Osteoblast (primary cell): Measurements from ENCODE around the gene CAMKMT. TPM values are rescaled to one million over a fixed set of nuclear protein-coding genes. Genes with fewer than 3 reads are reported as not detected.

Source experiments
- DNase-seq: peaks from one replicate; pipeline ENCODE4 v3.0.0; 2011; ENCODE audit warnings: low spot score, mixed read lengths; ENCODE audit not compliant: insufficient read length; ENCODE audit errors: missing footprints
- H2AFZ ChIP-seq: 2 replicates; pipeline ENCODE4 v1.6.0; 2011; ENCODE audit warnings: mild to moderate bottlenecking, low read length
- H3K27ac ChIP-seq: 2 replicates; pipeline ENCODE4 v1.5.1; 2011; ENCODE audit warnings: mild to moderate bottlenecking, low read depth, low read length, moderate library complexity
- H3K27me3 ChIP-seq: 2 replicates; pipeline ENCODE4 v1.6.0; 2012; ENCODE audit warnings: mild to moderate bottlenecking, control low read depth, inconsistent platforms, low read length, moderate library complexity; ENCODE audit not compliant: insufficient read depth
- H3K36me3 ChIP-seq: 2 replicates; pipeline ENCODE4 v1.5.1; 2011; ENCODE audit warnings: mild to moderate bottlenecking, low read length, control low read depth, moderate library complexity; ENCODE audit not compliant: insufficient read depth
- H3K4me1 ChIP-seq: 2 replicates; pipeline ENCODE4 v1.5.1; 2011; ENCODE audit warnings: mild to moderate bottlenecking, low read length, control low read depth, moderate library complexity; ENCODE audit not compliant: insufficient read depth
- H3K4me2 ChIP-seq: 2 replicates; pipeline ENCODE4 v1.6.0; 2011; ENCODE audit warnings: mild to moderate bottlenecking, low read length; ENCODE audit not compliant: insufficient read depth
- H3K4me3 ChIP-seq: fragments of 200-600 bp; sonication (generic); 3 replicates; pipeline ENCODE4 v1.5.1; 2012; ENCODE audit warnings: mild to moderate bottlenecking, low read length, inconsistent platforms; ENCODE audit not compliant: insufficient read depth
- H3K79me2 ChIP-seq: 2 replicates; pipeline ENCODE4 v1.6.0; 2012; ENCODE audit warnings: mild to moderate bottlenecking, low read length, control low read depth, inconsistent platforms; ENCODE audit not compliant: insufficient read depth
- H3K9me3 ChIP-seq: 2 replicates; pipeline ENCODE4 v1.5.1; 2011; ENCODE audit warnings: low read depth, low read length, control low read depth
- H4K20me1 ChIP-seq: 2 replicates; pipeline ENCODE4 v1.6.0; 2012; ENCODE audit warnings: mild to moderate bottlenecking, low read length, control low read depth; ENCODE audit not compliant: insufficient read depth
- total RNA-seq: library from RNA; depleted of rRNA; stranded (reverse); fragments of >200 nt; gene quantifications from 2 replicates; pipeline ENCODE4 v1.2.3, GENCODE V29; 2012
- TF ChIP-seq, protein P1 (sequence below): IDR thresholded peaks from 2 replicates; pipeline ENCODE4 v1.5.1; 2011; ENCODE audit warnings: mild to moderate bottlenecking, low read depth, low read length, moderate library complexity; ENCODE audit errors: extremely low read depth

The CAMKMT gene
- total RNA-seq, 1 donor, result 7.2 TPM

DNA sequence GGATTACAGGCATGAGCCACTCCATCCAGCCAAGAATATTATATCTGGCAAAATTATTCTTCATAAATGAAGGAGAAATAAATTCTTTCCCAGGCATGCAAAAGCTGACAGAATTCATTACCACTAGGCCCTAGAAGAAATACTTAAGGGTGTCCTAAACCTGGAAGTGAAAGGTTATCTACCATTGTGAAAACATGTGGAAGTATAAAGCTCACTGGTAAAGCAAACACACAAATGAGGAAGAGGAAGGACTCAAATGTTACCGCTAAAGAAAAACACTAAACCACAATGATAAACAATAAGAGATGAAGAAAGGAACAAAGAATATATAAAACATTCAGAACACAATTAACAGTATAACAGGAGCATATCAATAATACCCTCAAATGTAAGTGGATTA lies 171.8 kb downstream of the CAMKMT start:
- Histone ChIP-seq H2AFZ (no peak overlapping the region), H3K4me3 (no peak overlapping the region), H3K36me3 (no peaks in the 10 kb centered on the region), H3K9me3 (no peaks in the 10 kb centered on the region), H4K20me1 (no peaks in the 10 kb centered on the region), H3K4me1 (peaks cover 11% of the 10 kb centered on the region), H3K79me2 (no peaks in the 10 kb centered on the region), H3K27me3 (no peaks in the 10 kb centered on the region), H3K4me2 (no peak overlapping the region), H3K27ac (no peak overlapping the region)
- TF ChIP-seq, protein P1, sequence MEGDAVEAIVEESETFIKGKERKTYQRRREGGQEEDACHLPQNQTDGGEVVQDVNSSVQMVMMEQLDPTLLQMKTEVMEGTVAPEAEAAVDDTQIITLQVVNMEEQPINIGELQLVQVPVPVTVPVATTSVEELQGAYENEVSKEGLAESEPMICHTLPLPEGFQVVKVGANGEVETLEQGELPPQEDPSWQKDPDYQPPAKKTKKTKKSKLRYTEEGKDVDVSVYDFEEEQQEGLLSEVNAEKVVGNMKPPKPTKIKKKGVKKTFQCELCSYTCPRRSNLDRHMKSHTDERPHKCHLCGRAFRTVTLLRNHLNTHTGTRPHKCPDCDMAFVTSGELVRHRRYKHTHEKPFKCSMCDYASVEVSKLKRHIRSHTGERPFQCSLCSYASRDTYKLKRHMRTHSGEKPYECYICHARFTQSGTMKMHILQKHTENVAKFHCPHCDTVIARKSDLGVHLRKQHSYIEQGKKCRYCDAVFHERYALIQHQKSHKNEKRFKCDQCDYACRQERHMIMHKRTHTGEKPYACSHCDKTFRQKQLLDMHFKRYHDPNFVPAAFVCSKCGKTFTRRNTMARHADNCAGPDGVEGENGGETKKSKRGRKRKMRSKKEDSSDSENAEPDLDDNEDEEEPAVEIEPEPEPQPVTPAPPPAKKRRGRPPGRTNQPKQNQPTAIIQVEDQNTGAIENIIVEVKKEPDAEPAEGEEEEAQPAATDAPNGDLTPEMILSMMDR, result no peak
- DNase-seq, result no peak

- Histone ChIP-seq H3K9me3 (no peaks in the 10 kb centered on the region), H2AFZ (no peak overlapping the region), H3K4me2 (no peak overlapping the region), H3K79me2 (no peaks in the 10 kb centered on the region), H3K36me3 (no peaks in the 10 kb centered on the region), H3K27me3 (no peaks in the 10 kb centered on the region), H4K20me1 (no peaks in the 10 kb centered on the region), H3K27ac (no peak overlapping the region), H3K4me3 (no peak overlapping the region), H3K4me1 (no peaks in the 10 kb centered on the region)
- no peak for DNase-seq
- TF ChIP-seq, protein P1, result no peak
Observed at GRCh38 chr2:44535376-44535775, 173.6 kb downstream of the CAMKMT start.

DNA sequence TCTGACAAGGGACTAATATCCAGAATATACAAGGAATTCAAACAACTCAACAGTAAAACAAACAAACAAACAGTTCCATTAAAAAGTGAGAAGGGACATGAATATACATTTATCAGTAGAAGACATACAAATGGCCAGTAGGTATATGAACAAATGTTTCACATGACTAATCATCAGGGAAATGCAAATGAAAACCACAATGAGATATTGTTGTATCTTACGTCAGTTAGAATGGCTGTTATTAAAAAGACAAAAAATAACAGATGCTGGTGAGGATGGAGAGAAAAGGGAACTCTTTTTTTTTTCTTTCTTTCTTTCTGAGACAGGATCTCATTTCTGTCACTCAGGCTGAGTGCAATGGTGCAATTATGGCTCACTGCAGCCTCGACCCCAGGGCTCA lies 175.5 kb downstream of the CAMKMT start:
- Histone ChIP-seq H4K20me1 (no peaks in the 10 kb centered on the region), H3K27ac (no peak overlapping the region), H3K9me3 (no peaks in the 10 kb centered on the region), H2AFZ (no peak overlapping the region), H3K4me3 (no peak overlapping the region), H3K27me3 (no peaks in the 10 kb centered on the region), H3K36me3 (no peaks in the 10 kb centered on the region), H3K79me2 (no peaks in the 10 kb centered on the region), H3K4me2 (no peak overlapping the region), H3K4me1 (no peaks in the 10 kb centered on the region)
- DNase-seq, result no peak
- TF ChIP-seq, protein P1, result no peak

GRCh38 chr2:44542520-44542919 lies 180.8 kb downstream of the CAMKMT start:
- no peak overlapping the region for H3K27ac ChIP-seq
- H3K4me3 ChIP-seq, result no peak overlapping the region
- no peaks in the 10 kb centered on the region for H3K79me2 ChIP-seq
- H3K27me3 ChIP-seq, result no peaks in the 10 kb centered on the region
- H3K36me3 ChIP-seq, result no peaks in the 10 kb centered on the region
- H4K20me1 ChIP-seq, result no peaks in the 10 kb centered on the region
- H2AFZ ChIP-seq, result no peak overlapping the region
- DNase-seq, result no peak
- TF ChIP-seq, protein P1, result no peak
- no peaks in the 10 kb centered on the region for H3K9me3 ChIP-seq
- no peak overlapping the region for H3K4me2 ChIP-seq
- H3K4me1 ChIP-seq, result no peaks in the 10 kb centered on the region
